GM18519 (cell line): ENCODE results near the gene ANKS1B.
"Not testable (repeated sequence)": the region's sequence is repeated elsewhere in the genome, so short reads cannot be mapped to it uniquely, and the experiment has no call there.

Source experiments
- ATAC-seq: cut with Tn5 transposase; IDR thresholded peaks from one replicate; pipeline ENCODE4 v1.9.1; 2021; ENCODE audit warnings: mild to moderate bottlenecking, moderate library complexity; ENCODE audit not compliant: unreplicated experiment, low FRiP score

ANKS1B gene

GRCh38 chr12:99768758-99769157 is 216.0 kb downstream of the ANKS1B start:
- ATAC-seq = no peak

- ATAC-seq = no peak
Observed at GRCh38 chr12:99767809-99768208, 216.9 kb downstream of the ANKS1B start.

- ATAC-seq = no peak
Observed at GRCh38 chr12:99766408-99766807, 218.3 kb downstream of the ANKS1B start.

GRCh38 chr12:99765469-99766114 is 219.1 kb downstream of the ANKS1B start:
- ATAC-seq = no peak

- ATAC-seq = no peak
Observed at GRCh38 chr12:99759444-99759843, 225.3 kb downstream of the ANKS1B start.

GRCh38 chr12:99758997-99759396 is 225.7 kb downstream of the ANKS1B start:
- ATAC-seq = no peak

- no peak for ATAC-seq
Observed at GRCh38 chr12:99752740-99753139, 232.0 kb downstream of the ANKS1B start.

- no peak for ATAC-seq
Observed at GRCh38 chr12:99746538-99746937, 238.2 kb downstream of the ANKS1B start.

- no peak for ATAC-seq
Observed at GRCh38 chr12:99745895-99746294, 238.8 kb downstream of the ANKS1B start.

- ATAC-seq = no peak
Observed at GRCh38 chr12:99745121-99745520, 239.6 kb downstream of the ANKS1B start.

GRCh38 chr12:99736760-99737269 is 247.9 kb downstream of the ANKS1B start:
- ATAC-seq = no peak

GRCh38 chr12:99732131-99732530 is 252.6 kb downstream of the ANKS1B start:
- no peak for ATAC-seq

GRCh38 chr12:99722690-99723486 is 261.8 kb downstream of the ANKS1B start:
- ATAC-seq = no peak

GRCh38 chr12:99721715-99722275 is 262.9 kb downstream of the ANKS1B start:
- no peak for ATAC-seq

- ATAC-seq = not testable (repeated sequence)
Observed at GRCh38 chr12:99720083-99720465, 264.7 kb downstream of the ANKS1B start.

GRCh38 chr12:99719411-99720082 is 265.2 kb downstream of the ANKS1B start:
- not testable (repeated sequence) for ATAC-seq

GRCh38 chr12:99715841-99716510 is 268.8 kb downstream of the ANKS1B start:
- not testable (repeated sequence) for ATAC-seq

- ATAC-seq = not testable (repeated sequence)
Observed at GRCh38 chr12:99714921-99715320, 269.8 kb downstream of the ANKS1B start.

GRCh38 chr12:99713946-99714520 is 270.7 kb downstream of the ANKS1B start:
- no peak for ATAC-seq

- no peak for ATAC-seq
Observed at GRCh38 chr12:99712281-99712680, 272.5 kb downstream of the ANKS1B start.
